Epithelial cell of proximal tubule (primary cell): ENCODE measurements around the gene RNFT2. TPM values are rescaled to one million over a fixed set of nuclear protein-coding genes. Genes with fewer than 3 reads are reported as not detected.

Experiments used
- DNase-seq: peaks from one replicate; pipeline ENCODE4 v3.0.0-alpha.2; 2011; ENCODE audit warnings: low read depth
- H3K4me3 ChIP-seq: 2 replicates; pipeline ENCODE4 v1.5.1; 2011; ENCODE audit warnings: low read depth, mild to moderate bottlenecking, low read length
- total RNA-seq: library from RNA; depleted of rRNA; stranded (reverse); fragments of >200 nt; gene quantifications from 2 replicates; pipeline ENCODE4 v1.2.3, GENCODE V29; 2015
- TF ChIP-seq, protein P1 (sequence below): conservative IDR thresholded peaks from 2 replicates; pipeline ENCODE4 v1.5.1; 2012; ENCODE audit warnings: low read depth, mild to moderate bottlenecking, low read length

The RNFT2 gene
- total RNA-seq, 1 donor from 2014 or later, result 4.3 TPM

- TF ChIP-seq, protein P1, sequence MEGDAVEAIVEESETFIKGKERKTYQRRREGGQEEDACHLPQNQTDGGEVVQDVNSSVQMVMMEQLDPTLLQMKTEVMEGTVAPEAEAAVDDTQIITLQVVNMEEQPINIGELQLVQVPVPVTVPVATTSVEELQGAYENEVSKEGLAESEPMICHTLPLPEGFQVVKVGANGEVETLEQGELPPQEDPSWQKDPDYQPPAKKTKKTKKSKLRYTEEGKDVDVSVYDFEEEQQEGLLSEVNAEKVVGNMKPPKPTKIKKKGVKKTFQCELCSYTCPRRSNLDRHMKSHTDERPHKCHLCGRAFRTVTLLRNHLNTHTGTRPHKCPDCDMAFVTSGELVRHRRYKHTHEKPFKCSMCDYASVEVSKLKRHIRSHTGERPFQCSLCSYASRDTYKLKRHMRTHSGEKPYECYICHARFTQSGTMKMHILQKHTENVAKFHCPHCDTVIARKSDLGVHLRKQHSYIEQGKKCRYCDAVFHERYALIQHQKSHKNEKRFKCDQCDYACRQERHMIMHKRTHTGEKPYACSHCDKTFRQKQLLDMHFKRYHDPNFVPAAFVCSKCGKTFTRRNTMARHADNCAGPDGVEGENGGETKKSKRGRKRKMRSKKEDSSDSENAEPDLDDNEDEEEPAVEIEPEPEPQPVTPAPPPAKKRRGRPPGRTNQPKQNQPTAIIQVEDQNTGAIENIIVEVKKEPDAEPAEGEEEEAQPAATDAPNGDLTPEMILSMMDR, result no peak
- H3K4me3 ChIP-seq, result no peak overlapping the region
- no peak for DNase-seq
Observed at GRCh38 chr12:116792403-116792802, 54.3 kb downstream of the RNFT2 start.

- no peak for DNase-seq
- TF ChIP-seq, protein P1, result no peak
Observed at GRCh38 chr12:116794725-116795124, 56.6 kb downstream of the RNFT2 start.

DNA sequence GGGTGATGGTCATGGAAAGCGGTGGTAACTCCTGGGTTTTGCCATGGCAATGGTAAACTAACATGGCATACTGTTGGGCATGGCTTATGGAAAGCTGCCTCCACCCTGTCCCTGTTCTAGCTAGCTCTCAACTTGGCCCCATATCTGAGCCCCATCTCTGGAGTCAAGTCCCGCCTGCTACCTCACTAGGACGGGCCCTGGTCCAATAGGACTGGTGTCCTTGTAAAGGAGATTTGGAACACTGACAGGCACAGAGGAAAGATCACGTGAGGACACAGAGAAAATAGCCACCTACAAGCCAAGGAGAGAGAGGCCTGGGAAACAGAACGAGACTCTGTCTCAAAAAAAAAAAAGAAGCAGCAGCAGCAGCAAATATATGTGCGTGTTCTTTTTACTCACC lies 59.8 kb downstream of the RNFT2 start:
- no peak overlapping the region for H3K4me3 ChIP-seq
- TF ChIP-seq, protein P1, result no peak

More at GRCh38 chr12:116794725-116795124, 56.6 kb downstream of the RNFT2 start:
- H3K4me3 ChIP-seq, result no peak overlapping the region

DNA sequence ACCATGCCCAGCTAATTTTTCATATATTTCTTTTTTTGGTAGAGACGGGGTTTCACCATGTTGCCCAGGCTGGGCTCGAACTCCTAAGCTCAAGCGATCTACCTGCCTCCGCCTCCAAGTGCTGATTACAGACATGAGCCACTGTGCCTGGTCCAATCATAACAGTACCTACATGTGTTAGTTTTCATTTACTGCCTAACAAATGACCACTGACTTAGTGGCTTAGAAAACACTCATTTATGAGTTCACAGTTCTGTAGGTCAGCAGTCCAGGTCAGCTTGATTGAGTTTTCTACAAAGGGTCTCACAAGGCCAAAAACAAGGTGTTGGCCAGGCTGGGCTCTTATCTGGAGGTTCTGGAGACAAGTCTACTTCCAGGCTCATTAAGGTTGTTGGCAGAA lies 60.6 kb downstream of the RNFT2 start:
- TF ChIP-seq, protein P1, result no peak
- H3K4me3 ChIP-seq, result no peak overlapping the region
- no peak for DNase-seq

More for the DNA sequence above, 59.8 kb downstream of the RNFT2 start:
- DNase-seq, result no peak

DNA sequence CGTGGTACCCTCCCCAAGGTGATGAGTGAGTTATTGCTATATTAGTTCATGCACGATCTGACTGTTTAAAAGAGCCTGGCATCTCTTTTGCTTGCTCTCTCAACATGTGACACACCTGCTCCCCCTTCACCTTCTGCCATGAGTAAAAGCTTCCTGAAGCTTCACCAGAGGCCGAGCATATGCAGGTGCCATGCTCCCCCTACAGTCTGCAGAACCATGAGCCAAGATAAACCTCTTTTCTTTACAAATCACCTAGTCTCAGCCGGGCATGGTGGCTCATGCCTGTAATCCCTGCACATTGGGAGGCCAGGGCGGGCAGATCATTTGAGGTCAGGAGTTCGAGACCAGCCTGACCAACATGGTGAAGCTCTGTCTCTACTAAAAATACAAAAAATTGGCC lies 61.8 kb downstream of the RNFT2 start:
- TF ChIP-seq, protein P1, result peak; percentile 6
- no peak for DNase-seq
- no peak overlapping the region for H3K4me3 ChIP-seq

- no peak overlapping the region for H3K4me3 ChIP-seq
- DNase-seq, result no peak
- TF ChIP-seq, protein P1, result no peak
Observed at GRCh38 chr12:116800918-116801317, 62.8 kb downstream of the RNFT2 start.

DNA sequence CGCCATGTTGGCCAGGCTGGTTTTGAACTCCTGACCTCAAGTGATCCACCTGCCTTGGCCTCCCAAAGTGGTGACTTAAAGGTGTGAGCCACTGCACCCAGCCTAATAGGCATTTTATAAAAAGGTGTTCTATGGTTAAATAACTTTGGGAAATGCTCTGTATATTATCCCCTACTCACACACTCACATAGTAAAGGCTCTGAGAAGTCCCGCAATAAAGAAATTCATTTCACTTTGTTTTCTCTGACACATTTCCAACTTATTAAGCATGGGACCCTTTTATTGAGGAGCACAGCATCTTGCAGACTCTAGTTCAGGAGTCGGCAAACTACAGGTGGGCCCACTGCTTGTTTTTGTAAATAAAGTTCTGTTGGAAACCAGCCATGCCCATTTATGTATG lies 63.9 kb downstream of the RNFT2 start:
- DNase-seq, result no peak
- H3K4me3 ChIP-seq, result no peak overlapping the region
- TF ChIP-seq, protein P1, result no peak
